B cell (primary cell): Measurements from ENCODE around the gene COBLL1.

ENCODE experiments used
- EZH2 ChIP-seq: IDR thresholded peaks from 2 replicates; pipeline ENCODE4 v1.6.1; 2012; ENCODE audit warnings: borderline replicate concordance, low read depth, mild to moderate bottlenecking, moderate library complexity, low read length; ENCODE audit not compliant: insufficient read depth, poor library complexity, severe bottlenecking
- TF ChIP-seq, protein P1 (sequence below): fragments of 200-600 bp; IDR thresholded peaks from one replicate; pipeline ENCODE4 v1.8.0; 2022; ENCODE audit warnings: antibody characterized with exemption, mild to moderate bottlenecking

- TF ChIP-seq, protein P1, sequence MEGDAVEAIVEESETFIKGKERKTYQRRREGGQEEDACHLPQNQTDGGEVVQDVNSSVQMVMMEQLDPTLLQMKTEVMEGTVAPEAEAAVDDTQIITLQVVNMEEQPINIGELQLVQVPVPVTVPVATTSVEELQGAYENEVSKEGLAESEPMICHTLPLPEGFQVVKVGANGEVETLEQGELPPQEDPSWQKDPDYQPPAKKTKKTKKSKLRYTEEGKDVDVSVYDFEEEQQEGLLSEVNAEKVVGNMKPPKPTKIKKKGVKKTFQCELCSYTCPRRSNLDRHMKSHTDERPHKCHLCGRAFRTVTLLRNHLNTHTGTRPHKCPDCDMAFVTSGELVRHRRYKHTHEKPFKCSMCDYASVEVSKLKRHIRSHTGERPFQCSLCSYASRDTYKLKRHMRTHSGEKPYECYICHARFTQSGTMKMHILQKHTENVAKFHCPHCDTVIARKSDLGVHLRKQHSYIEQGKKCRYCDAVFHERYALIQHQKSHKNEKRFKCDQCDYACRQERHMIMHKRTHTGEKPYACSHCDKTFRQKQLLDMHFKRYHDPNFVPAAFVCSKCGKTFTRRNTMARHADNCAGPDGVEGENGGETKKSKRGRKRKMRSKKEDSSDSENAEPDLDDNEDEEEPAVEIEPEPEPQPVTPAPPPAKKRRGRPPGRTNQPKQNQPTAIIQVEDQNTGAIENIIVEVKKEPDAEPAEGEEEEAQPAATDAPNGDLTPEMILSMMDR: no peak
- no peak for TF ChIP-seq EZH2
Measured at GRCh38 chr2:164692958-164693357, 148.7 kb downstream of the COBLL1 start.
